ENCODE results near the gene ALDH1A1.

DNA sequence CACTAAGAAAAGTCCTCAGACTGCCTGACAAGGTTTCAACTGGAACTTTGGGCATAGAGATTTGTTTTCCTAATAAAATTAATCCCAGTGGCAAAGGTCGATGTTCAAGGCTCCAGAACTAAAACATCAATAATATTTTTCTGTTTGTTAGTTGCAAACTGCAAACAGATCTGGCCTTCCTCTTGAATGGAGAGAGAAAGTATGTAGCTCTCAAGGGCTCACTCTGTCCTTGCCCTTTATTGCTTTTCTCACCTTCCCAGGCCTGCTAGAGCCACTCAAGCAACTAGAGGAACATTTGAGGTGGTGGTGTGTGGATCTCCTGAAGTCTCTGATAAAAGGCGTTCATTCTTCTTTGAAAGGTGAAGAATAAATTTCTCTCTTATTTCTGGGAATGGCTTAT is 16.6 kb downstream of the ALDH1A1 start:
- TF ChIP-seq, protein P1, sequence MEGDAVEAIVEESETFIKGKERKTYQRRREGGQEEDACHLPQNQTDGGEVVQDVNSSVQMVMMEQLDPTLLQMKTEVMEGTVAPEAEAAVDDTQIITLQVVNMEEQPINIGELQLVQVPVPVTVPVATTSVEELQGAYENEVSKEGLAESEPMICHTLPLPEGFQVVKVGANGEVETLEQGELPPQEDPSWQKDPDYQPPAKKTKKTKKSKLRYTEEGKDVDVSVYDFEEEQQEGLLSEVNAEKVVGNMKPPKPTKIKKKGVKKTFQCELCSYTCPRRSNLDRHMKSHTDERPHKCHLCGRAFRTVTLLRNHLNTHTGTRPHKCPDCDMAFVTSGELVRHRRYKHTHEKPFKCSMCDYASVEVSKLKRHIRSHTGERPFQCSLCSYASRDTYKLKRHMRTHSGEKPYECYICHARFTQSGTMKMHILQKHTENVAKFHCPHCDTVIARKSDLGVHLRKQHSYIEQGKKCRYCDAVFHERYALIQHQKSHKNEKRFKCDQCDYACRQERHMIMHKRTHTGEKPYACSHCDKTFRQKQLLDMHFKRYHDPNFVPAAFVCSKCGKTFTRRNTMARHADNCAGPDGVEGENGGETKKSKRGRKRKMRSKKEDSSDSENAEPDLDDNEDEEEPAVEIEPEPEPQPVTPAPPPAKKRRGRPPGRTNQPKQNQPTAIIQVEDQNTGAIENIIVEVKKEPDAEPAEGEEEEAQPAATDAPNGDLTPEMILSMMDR (IDR thresholded peaks at IDR 0.05) = no peak
- no peak for TF ChIP-seq EZH2 (IDR thresholded peaks at IDR 0.05)

All from neural progenitor cell (in vitro differentiated cells).